ENCODE data around the gene INF2.
A peak's percentile ranks its signal among the peaks of the same experiment; 100 is the strongest.
"Not testable (repeated sequence)": the region's sequence is repeated elsewhere in the genome, so short reads cannot be mapped to it uniquely, and the experiment has no call there.

The INF2 gene

DNA sequence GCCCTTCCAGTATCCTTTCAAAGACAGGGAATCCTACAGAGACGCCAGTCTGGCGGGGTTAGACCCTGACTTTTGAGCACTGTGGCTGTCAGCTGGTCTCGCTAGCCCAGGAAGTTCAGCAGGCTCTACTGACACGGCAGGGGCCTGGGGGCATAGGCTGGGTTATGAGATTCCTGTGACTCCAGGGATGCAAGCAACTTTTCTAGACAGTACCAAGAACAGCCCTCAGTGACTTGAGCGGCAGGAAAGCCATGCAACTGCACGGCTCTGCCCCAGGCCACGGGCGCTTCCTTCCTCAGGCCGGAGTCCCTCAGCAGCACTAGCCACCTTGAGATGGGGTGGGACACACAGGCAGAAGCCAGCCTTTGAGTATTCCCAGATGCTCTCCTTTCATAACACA lies 58.5 kb downstream of the INF2 start:
- ChIA-PET POLR2A (interaction anchor here (0.8 kb wide), 1 partner anchor 11 kb away, joined by 3 read pairs; no protein-coding TSS in a partner anchor), CTCF (no interaction called here)
- TF ChIP-seq LEF1 (IDR thresholded peaks at IDR 0.05; ENCODE audit: borderline replicate concordance) = no peak
- TF ChIP-seq NFRKB (IDR thresholded peaks at IDR 0.05) = no peak
- no peak for TF ChIP-seq BHLHE40 (IDR thresholded peaks at IDR 0.05; ENCODE audit: borderline replicate concordance)
- no peak for TF ChIP-seq L3MBTL2 (conservative IDR thresholded peaks at IDR 0.05)
- TF ChIP-seq SP1 (IDR thresholded peaks at IDR 0.05) = no peak
- TF ChIP-seq ARNT (IDR thresholded peaks at IDR 0.05) = no peak
- no peak for TF ChIP-seq FOXM1 (IDR thresholded peaks at IDR 0.05; ENCODE audit: borderline replicate concordance)
- no peak for TF ChIP-seq TARDBP (IDR thresholded peaks at IDR 0.05)
- no peak for TF ChIP-seq ZNF384 (IDR thresholded peaks at IDR 0.05)
- TF ChIP-seq SUZ12 (IDR thresholded peaks at IDR 0.05) = no peak
- TF ChIP-seq CTBP1 (IDR thresholded peaks at IDR 0.05; ENCODE audit: borderline replicate concordance) = no peak
- TF ChIP-seq HDGF (IDR thresholded peaks at IDR 0.05; ENCODE audit: borderline replicate concordance) = no peak
- no peak for TF ChIP-seq ELF4 (IDR thresholded peaks at IDR 0.05)
- TF ChIP-seq FOXA1 (IDR thresholded peaks at IDR 0.05) = no peak
- TF ChIP-seq, protein P1, sequence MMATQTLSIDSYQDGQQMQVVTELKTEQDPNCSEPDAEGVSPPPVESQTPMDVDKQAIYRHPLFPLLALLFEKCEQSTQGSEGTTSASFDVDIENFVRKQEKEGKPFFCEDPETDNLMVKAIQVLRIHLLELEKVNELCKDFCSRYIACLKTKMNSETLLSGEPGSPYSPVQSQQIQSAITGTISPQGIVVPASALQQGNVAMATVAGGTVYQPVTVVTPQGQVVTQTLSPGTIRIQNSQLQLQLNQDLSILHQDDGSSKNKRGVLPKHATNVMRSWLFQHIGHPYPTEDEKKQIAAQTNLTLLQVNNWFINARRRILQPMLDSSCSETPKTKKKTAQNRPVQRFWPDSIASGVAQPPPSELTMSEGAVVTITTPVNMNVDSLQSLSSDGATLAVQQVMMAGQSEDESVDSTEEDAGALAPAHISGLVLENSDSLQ (IDR thresholded peaks at IDR 0.05) = no peak
- no peak for TF ChIP-seq FOXK2 (IDR thresholded peaks at IDR 0.05)
- DNase-seq (ENCODE audit: extremely low spot score) = no peak

DNA sequence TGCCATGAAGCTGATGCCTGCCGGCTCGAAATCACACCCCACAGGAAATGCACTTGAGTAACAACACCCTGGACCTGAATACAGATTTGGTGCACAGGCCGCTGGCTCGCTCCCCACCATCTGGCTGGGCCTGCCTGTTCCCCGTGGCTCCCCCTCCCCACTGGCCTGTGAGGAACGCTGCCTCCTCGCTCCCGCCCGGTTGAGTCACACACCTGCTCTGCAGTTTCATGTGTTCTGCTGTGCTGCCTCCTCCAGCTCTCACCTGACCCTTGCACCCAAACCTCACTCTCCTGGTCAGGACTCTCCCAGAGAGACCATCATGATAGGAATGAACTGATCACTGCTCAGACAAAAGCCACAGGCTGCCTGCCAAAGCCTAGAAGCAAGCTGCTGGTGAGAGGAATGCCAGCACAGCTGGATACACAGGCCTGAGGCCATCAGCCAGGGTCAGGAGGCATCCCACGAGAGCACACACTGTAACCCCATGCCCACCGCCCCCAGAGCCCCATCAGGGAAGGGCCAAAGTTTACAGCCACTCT lies 59.8 kb downstream of the INF2 start:
- DNase-seq (ENCODE audit: extremely low spot score) = no peak
- ChIA-PET CTCF (interaction anchor here (0.7 kb wide), 1 partner anchor 27 kb away, joined by 3 read pairs; no protein-coding TSS in a partner anchor), POLR2A (no interaction called here)
- TF ChIP-seq HDGF (IDR thresholded peaks at IDR 0.05; ENCODE audit: borderline replicate concordance) = no peak
- no peak for TF ChIP-seq LEF1 (IDR thresholded peaks at IDR 0.05; ENCODE audit: borderline replicate concordance)
- TF ChIP-seq FOXM1 (IDR thresholded peaks at IDR 0.05; ENCODE audit: borderline replicate concordance) = no peak
- TF ChIP-seq TARDBP (IDR thresholded peaks at IDR 0.05) = no peak
- no peak for TF ChIP-seq NFRKB (IDR thresholded peaks at IDR 0.05)
- TF ChIP-seq ARNT (IDR thresholded peaks at IDR 0.05) = no peak
- no peak for TF ChIP-seq FOXK2 (IDR thresholded peaks at IDR 0.05)
- no peak for TF ChIP-seq L3MBTL2 (conservative IDR thresholded peaks at IDR 0.05)
- TF ChIP-seq, protein P1 (IDR thresholded peaks at IDR 0.05) = no peak
- TF ChIP-seq SP1 (IDR thresholded peaks at IDR 0.05) = no peak
- no peak for TF ChIP-seq ELF4 (IDR thresholded peaks at IDR 0.05)
- TF ChIP-seq FOXA1 (IDR thresholded peaks at IDR 0.05) = no peak
- TF ChIP-seq SUZ12 (IDR thresholded peaks at IDR 0.05) = no peak
- TF ChIP-seq CTBP1 (IDR thresholded peaks at IDR 0.05; ENCODE audit: borderline replicate concordance) = no peak
- no peak for TF ChIP-seq BHLHE40 (IDR thresholded peaks at IDR 0.05; ENCODE audit: borderline replicate concordance)

DNA sequence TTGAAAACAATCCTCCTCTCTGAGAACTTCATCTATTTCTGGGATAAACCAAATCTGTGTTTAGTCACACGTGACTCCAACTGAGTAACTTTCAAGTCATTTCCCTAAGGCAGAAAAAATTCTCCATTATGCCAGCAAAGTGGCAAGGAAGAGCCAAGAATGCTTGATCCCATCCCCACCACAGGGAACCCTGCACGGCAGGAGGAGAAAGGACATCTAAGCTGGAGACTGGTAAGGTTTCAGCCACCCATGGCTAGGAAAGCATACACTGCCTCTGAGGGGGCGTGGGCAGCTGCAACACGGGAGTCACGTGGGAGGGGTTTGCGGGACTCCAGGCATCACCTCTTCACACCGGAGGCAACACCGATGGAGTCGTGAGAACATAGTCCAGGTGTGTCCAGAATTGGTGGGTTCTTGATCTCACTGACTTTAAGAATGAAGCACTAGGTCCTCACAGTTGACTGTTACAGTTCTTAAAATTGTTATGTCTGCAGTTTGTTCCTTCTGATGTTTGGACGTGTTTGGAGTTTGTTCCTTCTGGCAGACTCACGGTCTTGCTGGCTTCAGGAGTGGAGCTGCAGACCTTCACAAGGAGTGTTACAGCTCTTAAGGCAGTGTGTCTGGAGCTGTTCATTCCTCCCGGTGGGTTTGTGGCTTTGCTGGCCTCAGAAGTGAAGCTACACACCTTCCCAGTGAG lies 60.8 kb downstream of the INF2 start:
- POLR2A ChIA-PET = interaction anchor here (0.7 kb wide), 1 partner anchor 25 kb away, joined by 3 read pairs; no protein-coding TSS in a partner anchor
- no peak for DNase-seq (ENCODE audit: extremely low spot score)
- CTCF ChIA-PET = interaction anchor here (0.7 to 0.9 kb wide), 2 partner anchors 19 to 28 kb away, joined by 3 read pairs; no protein-coding TSS in a partner anchor
- no peak for TF ChIP-seq SP1 (IDR thresholded peaks at IDR 0.05)
- TF ChIP-seq FOXK2 (IDR thresholded peaks at IDR 0.05) = no peak
- no peak for TF ChIP-seq FOXM1 (IDR thresholded peaks at IDR 0.05; ENCODE audit: borderline replicate concordance)
- TF ChIP-seq HDGF (IDR thresholded peaks at IDR 0.05; ENCODE audit: borderline replicate concordance) = no peak
- no peak for TF ChIP-seq LEF1 (IDR thresholded peaks at IDR 0.05; ENCODE audit: borderline replicate concordance)
- TF ChIP-seq BHLHE40 (IDR thresholded peaks at IDR 0.05; ENCODE audit: borderline replicate concordance) = no peak
- TF ChIP-seq TARDBP (IDR thresholded peaks at IDR 0.05) = no peak
- TF ChIP-seq, protein P1 (IDR thresholded peaks at IDR 0.05) = no peak
- no peak for TF ChIP-seq SUZ12 (IDR thresholded peaks at IDR 0.05)
- no peak for TF ChIP-seq CTBP1 (IDR thresholded peaks at IDR 0.05; ENCODE audit: borderline replicate concordance)
- no peak for TF ChIP-seq L3MBTL2 (conservative IDR thresholded peaks at IDR 0.05)
- no peak for TF ChIP-seq ARNT (IDR thresholded peaks at IDR 0.05)
- TF ChIP-seq ZNF384 (IDR thresholded peaks at IDR 0.05) = no peak
- no peak for TF ChIP-seq ELF4 (IDR thresholded peaks at IDR 0.05)
- TF ChIP-seq NFRKB (IDR thresholded peaks at IDR 0.05) = no peak
- TF ChIP-seq FOXA1 (IDR thresholded peaks at IDR 0.05) = no peak

- ChIA-PET POLR2A (interaction anchor here (0.7 to 2.4 kb wide), 4 partner anchors 8 to 76 kb away, joined by 3 to 11 read pairs (median 3); partner anchors contain the start of gene ZBTB42), CTCF (interaction anchor here (0.9 to 2.5 kb wide), 2 partner anchors 18 kb away, joined by 3 to 15 read pairs; no protein-coding TSS in a partner anchor)
- DNase-seq (ENCODE audit: extremely low spot score) = not testable (repeated sequence)
Measured at GRCh38 chr14:104750753-104751057, 61.3 kb downstream of the INF2 start.

- ChIA-PET POLR2A (interaction anchor here (0.7 to 3.0 kb wide), 24 partner anchors 9 to 738 kb away, joined by 3 to 22 read pairs (median 5); partner anchors contain the start of gene ZBTB42), CTCF (interaction anchor here (0.7 to 2.5 kb wide), 8 partner anchors 14 to 75 kb away, joined by 3 to 15 read pairs (median 4); partner anchors contain the start of gene ADSS1)
- no peak for TF ChIP-seq FOXA1 (IDR thresholded peaks at IDR 0.05)
- TF ChIP-seq L3MBTL2 (conservative IDR thresholded peaks at IDR 0.05) = peak; percentile 74
- TF ChIP-seq BHLHE40 (IDR thresholded peaks at IDR 0.05; ENCODE audit: borderline replicate concordance) = no peak
- TF ChIP-seq, protein P1 (IDR thresholded peaks at IDR 0.05) = no peak
- TF ChIP-seq FOXK2 (IDR thresholded peaks at IDR 0.05) = no peak
- no peak for TF ChIP-seq SP1 (IDR thresholded peaks at IDR 0.05)
- no peak for TF ChIP-seq SUZ12 (IDR thresholded peaks at IDR 0.05)
- DNase-seq (ENCODE audit: extremely low spot score) = peak; percentile 63
Measured at GRCh38 chr14:104751539-104752422, 62.4 kb downstream of the INF2 start.

Measured in HEK293T (cell line).